GM18526 (cell line): ENCODE measurements around the gene CKAP5.

Source experiments
- POLR2A ChIP-seq: IDR thresholded peaks from 3 replicates; pipeline ENCODE4 v1.6.1; 2011; ENCODE audit not compliant: insufficient read length; ENCODE audit errors: extremely low read depth

The CKAP5 gene

DNA sequence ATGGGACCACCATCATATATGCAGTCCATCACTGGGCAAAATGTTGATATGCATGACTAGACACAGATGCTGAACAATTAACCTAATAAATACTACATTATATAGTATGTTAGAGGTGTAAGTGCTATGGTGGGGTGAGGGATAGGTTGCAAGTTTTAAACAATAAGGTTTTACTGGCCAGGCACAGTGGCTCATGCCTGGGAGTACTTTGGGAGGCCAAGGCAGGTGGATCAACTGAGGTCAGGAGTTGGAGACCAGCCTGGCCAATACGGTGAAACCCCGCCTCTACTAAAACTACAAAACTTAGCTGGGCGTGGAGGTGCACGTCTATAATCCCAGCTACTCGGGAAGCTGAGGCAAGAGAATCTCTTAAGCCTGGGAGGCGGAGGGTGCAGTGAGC lies 98.9 kb downstream of the CKAP5 start:
- TF ChIP-seq POLR2A: no peak

DNA sequence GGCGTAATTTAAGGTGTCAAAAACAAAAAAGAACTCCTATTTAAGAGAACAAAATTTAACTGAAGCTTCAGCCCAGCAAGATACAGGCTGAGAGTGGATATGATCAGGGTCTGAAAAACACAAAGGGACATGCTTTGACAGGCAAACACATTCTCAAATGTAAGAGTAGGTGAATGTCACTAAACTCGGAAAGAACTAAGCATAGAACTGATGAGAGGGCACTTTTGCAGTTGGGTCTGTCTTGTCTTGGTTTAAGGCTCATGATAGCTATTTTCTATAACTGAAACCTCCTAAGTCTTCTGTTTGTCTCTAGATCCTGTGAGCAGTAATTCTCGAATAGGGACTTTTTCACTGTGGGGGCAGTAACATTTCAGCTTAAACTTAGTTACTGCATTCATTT lies 100.1 kb downstream of the CKAP5 start:
- no peak for TF ChIP-seq POLR2A

DNA sequence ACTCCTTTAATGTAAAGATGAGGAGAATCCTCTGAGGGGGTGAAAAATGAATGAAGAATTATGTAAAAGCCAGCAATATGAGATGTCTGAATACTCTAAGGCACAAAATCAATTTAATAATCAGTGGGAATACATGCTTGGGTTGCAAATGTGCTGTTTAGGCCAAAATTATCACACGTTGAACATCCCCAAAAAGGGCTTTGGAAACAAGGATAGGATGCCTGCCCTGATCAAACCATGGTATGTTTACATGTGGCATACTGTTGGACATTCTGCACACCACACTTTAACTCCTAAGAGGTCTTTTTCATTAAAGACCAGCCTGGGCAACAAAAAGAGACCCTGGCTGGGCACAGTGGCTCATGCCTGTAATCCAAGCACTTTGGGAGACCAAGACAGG lies 100.8 kb downstream of the CKAP5 start:
- no peak for TF ChIP-seq POLR2A

DNA sequence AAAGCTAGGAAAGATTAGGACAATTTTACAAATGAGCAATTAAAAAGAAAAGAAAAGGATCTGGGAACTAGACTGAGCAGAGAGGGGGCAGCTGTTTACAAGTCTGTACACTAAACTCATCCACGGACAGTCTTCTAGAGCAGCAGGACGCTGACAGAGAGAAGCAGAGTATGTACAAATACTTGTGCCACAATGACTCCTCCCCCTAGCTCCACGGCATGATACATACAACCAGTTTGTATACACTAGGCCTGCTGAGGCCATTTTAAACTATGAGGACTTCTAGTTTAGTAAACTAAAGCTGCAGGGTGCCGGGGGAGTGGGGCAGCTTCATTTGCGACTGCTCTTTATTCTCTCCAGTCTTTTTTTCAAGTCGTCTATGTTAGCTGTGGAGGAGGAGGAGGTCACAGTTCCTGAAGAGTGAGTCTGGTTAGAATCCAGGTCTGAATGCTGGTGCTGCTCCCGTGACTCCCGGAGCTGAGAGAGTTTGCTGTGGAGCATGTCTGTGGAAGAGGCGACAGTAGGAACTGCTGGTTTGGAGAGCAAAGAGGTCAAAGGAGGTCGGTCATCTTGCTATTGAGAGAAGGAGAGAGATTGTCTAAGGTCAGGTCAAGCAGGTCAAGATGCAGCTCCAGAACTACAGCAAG lies 102.3 kb downstream of the CKAP5 start:
- TF ChIP-seq POLR2A: no peak

DNA sequence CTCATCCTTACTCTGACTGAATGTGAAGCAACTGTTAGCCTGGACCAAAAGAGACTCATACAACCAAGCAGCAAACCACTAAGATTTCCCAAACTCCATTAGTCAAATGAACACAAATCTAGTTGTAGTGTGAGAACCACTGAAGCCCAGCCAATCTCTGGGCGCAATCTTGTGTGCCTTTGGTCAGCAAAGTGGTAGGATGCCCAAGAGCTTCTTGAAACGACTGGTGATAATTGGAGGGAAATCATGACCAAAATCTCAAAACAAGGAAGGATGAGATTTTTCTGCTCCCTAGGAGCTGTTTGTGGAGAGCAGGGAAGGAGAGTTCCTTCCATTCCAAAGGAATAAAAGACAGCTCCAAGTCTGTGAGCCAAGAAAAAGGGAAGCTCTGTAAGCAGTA lies 103.0 kb downstream of the CKAP5 start:
- no peak for TF ChIP-seq POLR2A

DNA sequence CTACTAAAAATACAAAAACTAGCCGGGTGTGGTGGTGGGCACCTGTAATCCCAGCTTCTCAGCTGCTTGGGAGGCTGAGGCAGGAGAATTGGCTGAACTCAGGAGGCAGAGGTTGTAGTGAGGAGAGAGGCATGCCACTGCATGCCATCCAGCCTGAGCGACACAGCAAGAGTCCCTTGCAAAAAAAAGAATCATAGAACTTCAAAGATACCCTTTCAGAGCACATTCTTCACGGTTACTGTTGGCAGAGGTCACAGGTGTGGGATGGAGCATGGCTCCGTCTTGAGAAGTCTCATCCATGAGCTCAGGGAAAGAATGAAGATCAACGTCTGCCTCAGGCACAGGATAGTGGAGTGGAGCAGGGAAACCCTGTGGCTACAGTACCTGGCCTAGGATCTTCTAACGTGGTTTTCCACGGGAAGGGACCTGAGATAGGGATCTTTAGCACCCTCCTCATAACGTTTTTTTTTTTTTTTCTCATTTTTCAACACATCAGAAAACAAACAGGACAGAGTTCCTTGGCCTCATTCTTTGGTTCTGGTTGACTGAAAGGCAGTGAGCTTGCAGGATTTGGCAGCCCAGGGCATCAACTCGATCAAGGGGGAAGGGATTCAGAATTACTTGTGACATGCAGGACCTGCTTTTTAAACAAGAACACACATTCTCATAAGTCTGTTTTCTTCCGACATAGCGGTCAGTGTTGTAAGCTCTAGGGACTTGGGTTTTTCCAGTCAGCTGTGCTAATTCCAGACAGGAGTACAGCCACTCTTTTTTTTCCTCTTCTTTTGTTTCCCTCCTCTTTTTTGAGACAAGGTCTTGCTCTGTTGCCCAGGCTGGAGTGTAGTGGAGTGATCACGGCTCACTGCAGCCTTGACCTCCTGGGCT lies 104.2 kb downstream of the CKAP5 start:
- TF ChIP-seq POLR2A: no peak

DNA sequence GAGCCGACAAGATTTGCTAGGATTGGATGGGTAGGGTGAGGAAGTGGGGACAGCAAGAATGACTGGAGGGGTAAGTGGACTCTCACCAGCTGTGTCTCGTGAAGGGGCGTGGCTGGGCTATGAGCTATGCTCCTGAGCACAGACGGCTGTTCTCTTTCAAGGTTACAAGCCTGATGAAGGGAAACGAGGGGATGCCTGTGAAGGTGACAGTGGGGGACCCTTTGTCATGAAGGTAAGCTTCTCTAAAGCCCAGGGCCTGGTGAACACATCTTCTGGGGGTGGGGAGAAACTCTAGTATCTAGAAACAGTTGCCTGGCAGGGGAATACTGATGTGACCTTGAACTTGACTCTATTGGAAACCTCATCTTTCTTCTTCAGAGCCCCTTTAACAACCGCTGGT lies 107.2 kb downstream of the CKAP5 start:
- no peak for TF ChIP-seq POLR2A

DNA sequence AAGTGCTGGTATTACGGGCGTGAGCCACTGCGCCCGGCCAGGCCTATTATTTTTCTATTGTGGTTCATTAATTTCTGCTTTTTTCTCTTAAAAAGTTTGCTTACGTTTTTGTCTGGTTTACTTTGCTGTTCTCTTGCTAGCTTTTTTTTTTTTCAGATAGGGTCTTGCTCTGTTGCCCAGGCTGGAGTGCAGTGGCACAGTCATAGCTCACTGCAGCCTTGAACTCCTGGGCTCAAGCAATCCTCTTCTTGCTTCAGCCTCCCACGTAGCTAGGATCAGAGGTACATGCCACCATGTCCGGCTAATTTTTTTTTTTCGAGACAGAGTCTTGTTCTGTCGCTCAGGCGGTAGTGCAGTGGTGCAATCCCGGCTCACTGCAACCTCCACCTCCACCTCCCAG lies 108.4 kb downstream of the CKAP5 start:
- no peak for TF ChIP-seq POLR2A

DNA sequence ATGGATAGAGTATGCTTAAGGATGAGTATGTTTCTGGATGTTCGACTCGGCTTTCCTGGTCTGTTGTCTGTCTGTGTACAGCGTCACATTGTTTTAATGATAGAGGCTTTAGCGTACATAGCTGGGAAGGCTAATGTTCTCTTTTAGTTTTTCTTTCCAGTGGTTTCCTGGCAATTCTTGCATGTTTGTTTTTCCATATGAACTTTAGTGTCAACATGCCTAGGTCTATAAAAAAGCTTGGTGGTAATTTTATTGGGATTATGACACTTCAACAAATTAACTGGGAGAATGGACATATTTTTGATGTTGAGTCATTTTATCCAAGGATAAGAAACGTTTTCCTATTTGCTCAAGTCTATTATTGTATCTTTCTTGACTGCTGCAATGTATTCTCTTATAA lies 109.5 kb downstream of the CKAP5 start:
- no peak for TF ChIP-seq POLR2A

DNA sequence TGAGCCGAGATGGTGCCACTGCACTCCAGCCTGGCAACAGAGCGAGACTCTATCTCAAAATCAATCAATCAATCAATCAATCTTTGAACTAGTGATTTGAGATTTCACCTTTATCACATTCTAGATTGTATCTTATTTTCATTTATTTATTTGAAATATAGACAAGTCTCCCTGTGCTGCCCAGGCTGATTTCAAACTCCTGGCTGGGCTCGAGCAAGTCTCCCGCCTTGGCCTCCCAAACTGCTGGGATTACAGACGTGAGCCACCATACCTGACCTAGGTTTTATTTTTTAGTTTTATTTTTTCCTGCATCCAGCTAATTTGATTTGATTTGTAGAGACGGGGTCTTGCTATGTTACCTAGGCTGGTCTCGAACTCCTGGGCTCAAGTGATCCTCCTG lies 109.9 kb downstream of the CKAP5 start:
- no peak for TF ChIP-seq POLR2A

DNA sequence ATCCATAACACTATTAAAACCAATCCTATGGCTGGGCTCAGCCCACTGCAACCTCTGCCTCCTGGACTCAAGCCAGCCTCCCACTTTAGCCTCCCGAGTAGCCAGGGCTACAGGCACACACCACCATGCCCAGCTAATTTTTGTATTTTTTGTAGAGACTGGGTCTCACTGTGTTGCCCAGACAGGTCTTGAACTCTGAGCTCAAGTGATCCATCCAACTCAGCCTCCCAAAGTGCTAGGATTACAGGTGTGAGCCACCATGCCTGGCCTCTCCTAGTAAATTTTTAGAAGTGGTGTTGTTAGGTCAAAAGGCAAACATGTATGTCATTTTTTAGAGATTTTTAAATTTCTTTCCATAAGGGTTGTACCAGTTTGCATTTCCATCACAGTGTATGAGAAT lies 112.8 kb downstream of the CKAP5 start:
- TF ChIP-seq POLR2A: no peak

DNA sequence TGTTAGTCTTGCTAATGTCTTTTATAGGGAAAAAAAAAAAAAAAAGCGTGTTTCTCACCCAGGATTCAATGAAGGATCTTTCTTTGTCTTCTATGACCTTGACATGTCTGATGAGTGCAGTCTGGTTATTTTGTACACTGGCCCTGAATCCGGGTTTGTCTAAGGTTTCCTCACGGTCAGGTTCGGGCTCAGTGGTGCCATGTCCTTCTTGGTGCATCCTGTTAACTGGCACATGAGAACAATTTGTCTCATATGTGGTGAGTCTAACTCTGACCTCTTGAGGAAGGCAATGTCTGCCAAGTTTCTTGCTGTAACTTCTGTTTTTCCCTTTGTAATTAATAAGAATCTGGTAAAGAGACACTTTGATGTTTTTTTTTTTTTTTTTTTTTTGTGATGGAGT lies 114.5 kb downstream of the CKAP5 start:
- no peak for TF ChIP-seq POLR2A

DNA sequence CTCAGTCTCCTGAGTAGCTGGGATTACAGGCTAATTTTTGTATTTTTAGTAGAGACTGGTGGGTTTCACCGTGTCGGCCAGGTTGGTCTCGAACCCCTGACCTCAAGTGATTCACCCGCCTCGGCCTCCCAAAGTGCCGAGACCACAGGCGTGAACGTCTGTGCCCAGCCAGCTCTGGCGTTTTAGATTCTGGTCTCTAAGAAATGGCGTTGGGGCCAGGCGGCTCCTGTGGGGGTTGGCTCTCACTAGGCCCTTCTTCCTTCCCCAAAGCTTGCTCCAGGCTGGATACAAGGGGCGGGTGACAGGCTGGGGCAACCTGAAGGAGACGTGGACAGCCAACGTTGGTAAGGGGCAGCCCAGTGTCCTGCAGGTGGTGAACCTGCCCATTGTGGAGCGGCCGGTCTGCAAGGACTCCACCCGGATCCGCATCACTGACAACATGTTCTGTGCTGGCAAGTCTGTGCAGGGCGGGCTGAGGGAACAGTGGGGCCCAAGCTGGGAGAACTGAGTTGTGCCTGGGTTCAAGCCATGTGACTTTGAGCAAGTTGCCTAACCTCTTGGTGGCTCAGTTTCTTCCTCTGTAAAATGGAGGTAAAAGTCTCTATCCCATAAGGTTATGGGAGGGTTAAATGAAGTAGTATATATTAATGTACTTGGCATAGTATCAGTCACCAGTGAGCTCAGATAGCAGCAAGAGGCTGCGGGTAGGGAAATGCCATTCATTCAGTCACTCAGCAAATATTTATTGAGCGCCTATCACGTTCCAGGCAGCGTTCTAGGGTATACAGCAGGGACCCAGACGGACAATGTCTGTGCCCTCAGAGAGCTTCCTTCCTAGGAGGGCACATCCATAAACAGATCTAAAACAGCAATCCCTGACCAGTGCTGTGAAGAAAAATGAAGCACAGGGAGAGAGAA lies 116.7 kb downstream of the CKAP5 start:
- no peak for TF ChIP-seq POLR2A

DNA sequence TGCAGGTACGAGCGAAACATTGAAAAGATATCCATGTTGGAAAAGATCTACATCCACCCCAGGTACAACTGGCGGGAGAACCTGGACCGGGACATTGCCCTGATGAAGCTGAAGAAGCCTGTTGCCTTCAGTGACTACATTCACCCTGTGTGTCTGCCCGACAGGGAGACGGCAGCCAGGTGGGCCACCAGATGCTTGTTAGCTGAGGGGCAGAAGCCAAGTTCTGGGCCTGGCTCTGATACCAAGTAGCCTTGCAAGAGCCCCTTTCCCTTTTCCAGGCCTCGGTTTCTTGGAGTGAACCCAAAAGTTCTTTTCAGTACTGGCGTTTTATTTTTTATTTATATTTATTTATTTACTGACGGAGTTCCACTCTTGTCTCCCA lies 117.4 kb downstream of the CKAP5 start:
- TF ChIP-seq POLR2A: no peak

DNA sequence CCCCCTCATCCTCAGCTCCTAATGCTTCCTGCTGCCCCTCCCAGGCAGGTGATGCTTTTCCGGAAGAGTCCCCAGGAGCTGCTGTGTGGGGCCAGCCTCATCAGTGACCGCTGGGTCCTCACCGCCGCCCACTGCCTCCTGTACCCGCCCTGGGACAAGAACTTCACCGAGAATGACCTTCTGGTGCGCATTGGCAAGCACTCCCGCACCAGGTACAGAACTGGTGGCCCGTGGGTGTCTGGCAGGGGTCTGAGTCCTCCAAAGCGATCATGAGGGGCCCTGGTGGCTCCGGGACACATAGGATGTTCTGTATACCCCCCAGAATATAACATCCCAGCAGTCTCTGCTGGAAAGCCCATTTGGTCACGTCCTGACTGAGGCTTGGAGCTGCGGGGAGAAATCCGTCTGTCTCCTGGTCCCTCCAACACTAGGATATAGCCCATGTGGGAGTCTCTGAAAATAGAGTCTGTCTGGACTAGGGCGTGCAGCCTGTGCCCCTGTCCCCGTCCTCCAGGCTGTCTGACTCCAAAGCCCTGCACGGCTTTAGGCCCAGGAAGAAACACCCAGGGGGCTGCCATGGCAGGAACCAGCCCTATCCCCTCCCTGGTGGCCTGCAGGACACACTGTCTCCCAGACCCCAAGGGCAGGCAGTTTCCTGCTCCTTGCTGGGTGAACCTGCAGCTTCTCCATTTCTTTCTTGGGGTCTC lies 118.0 kb downstream of the CKAP5 start:
- no peak for TF ChIP-seq POLR2A
